GM23338 (cell line): ENCODE data around the gene FBRSL1.

ENCODE experiments used
- CREB1 ChIP-seq: fragments of 250-450 bp; sonication (Bioruptor Pico); IDR thresholded peaks from 2 replicates; pipeline ENCODE4 v1.5.0; 2020; ENCODE audit warnings: low read depth, mild to moderate bottlenecking, moderate library complexity
- EZH2 ChIP-seq: fragments of 200-600 bp; sonication (generic); IDR thresholded peaks from one replicate; pipeline ENCODE4 v1.8.0; 2017; ENCODE audit warnings: antibody characterized with exemption, mild to moderate bottlenecking, low read depth; ENCODE audit not compliant: unreplicated experiment
- EZH2phosphoT487 ChIP-seq: fragments of 200-600 bp; sonication (generic); IDR thresholded peaks from one replicate; pipeline ENCODE4 v1.8.1; 2018; ENCODE audit warnings: antibody characterized with exemption; ENCODE audit not compliant: unreplicated experiment
- JUNB ChIP-seq: IDR thresholded peaks from one replicate; pipeline ENCODE4 v1.6.1; 2016; ENCODE audit warnings: antibody characterized with exemption; ENCODE audit not compliant: unreplicated experiment
- NANOG ChIP-seq: IDR thresholded peaks from 2 replicates; pipeline ENCODE4 v1.6.1; 2016; ENCODE audit warnings: antibody characterized with exemption, borderline replicate concordance
- POLR2AphosphoS5 ChIP-seq: IDR thresholded peaks from 2 replicates; pipeline ENCODE4 v1.6.1; 2016; ENCODE audit warnings: antibody characterized with exemption, low read depth
- STAT1 ChIP-seq: IDR thresholded peaks from one replicate; pipeline ENCODE4 v1.6.1; 2016; ENCODE audit warnings: antibody characterized with exemption; ENCODE audit not compliant: unreplicated experiment
- ZNF114 ChIP-seq: fragments of 250-450 bp; sonication (Bioruptor Pico); IDR thresholded peaks from 2 replicates; pipeline ENCODE4 v1.5.0; 2020; ENCODE audit warnings: mild to moderate bottlenecking, moderate library complexity
- ZNF331 ChIP-seq: fragments of 250-450 bp; sonication (Bioruptor Pico); IDR thresholded peaks from 2 replicates; pipeline ENCODE4 v1.5.0; 2020; ENCODE audit warnings: low read depth, mild to moderate bottlenecking, moderate library complexity
- TF ChIP-seq, protein P1 (sequence below), 2 experiments: fragments of 200-600 bp in 1 of 2; sonication (generic) in 1 of 2; conservative IDR thresholded peaks; 2 replicates each; pipeline versions ENCODE4 v1.5.1 to v1.6.1; 2016 to 2017; ENCODE audit warnings: antibody characterized with exemption in 2 of 2, low read depth in 2 of 2, mild to moderate bottlenecking in 2 of 2, moderate library complexity in 1 of 2
- TF ChIP-seq, protein P2 (sequence below): IDR thresholded peaks from one replicate; pipeline ENCODE4 v1.6.1; 2018; ENCODE audit warnings: antibody characterized with exemption; ENCODE audit not compliant: unreplicated experiment
- TF ChIP-seq, protein P3 (sequence below): IDR thresholded peaks from 2 replicates; pipeline ENCODE4 v1.6.1; 2016; ENCODE audit warnings: antibody characterized with exemption

DNA sequence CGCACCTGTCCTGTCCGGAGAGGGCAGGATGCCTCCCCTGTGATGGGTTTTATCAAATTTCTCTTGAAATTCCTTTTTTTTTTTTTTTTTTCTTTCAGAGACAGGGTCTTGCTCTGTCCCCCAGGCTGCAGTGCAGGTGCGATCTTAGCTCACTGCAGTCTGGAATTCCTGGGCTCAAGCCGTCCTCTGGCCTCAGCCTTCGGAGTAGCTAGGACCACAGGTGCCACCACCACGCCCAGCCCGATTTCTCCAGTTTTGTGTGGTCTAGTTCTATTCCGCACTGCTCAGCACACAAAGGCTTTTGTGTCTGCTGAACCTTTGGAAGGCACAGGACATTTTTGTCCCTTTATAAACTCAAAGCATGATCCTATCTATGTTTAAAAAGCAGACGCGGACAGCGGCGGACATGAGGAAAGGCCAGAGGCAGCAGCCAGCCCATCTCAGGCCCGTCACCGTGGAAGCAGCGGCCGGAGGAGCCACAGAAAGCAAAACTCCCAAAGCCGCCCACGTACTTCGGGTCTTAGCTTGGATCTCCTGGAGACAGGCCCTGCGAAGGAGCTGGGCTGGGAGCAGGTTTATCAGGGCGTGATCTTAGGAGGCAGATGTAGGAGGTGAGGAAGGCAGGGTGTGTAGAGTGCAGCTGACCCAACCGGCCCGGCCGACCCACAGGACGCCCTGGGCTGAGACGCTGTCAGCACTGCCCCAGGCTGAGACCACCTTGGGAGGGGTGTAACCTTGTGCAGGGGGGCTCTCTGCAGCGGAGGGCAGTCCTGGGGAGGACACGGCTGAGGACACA, 30.9 kb upstream of the FBRSL1 start:
- TF ChIP-seq, protein P1, sequence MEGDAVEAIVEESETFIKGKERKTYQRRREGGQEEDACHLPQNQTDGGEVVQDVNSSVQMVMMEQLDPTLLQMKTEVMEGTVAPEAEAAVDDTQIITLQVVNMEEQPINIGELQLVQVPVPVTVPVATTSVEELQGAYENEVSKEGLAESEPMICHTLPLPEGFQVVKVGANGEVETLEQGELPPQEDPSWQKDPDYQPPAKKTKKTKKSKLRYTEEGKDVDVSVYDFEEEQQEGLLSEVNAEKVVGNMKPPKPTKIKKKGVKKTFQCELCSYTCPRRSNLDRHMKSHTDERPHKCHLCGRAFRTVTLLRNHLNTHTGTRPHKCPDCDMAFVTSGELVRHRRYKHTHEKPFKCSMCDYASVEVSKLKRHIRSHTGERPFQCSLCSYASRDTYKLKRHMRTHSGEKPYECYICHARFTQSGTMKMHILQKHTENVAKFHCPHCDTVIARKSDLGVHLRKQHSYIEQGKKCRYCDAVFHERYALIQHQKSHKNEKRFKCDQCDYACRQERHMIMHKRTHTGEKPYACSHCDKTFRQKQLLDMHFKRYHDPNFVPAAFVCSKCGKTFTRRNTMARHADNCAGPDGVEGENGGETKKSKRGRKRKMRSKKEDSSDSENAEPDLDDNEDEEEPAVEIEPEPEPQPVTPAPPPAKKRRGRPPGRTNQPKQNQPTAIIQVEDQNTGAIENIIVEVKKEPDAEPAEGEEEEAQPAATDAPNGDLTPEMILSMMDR (conservative IDR thresholded peaks at IDR 0.05; ENCODE audit: low read depth in 2 of 2): no peak
- TF ChIP-seq POLR2AphosphoS5 (no peak), EZH2 (no peak), EZH2phosphoT487 (no peak), JUNB (no peak), CREB1 (no peak), NANOG (no peak), ZNF331 (CRISPR knock-in tag) (no peak), ZNF114 (CRISPR knock-in tag) (no peak), STAT1 (no peak)
- TF ChIP-seq, protein P2, sequence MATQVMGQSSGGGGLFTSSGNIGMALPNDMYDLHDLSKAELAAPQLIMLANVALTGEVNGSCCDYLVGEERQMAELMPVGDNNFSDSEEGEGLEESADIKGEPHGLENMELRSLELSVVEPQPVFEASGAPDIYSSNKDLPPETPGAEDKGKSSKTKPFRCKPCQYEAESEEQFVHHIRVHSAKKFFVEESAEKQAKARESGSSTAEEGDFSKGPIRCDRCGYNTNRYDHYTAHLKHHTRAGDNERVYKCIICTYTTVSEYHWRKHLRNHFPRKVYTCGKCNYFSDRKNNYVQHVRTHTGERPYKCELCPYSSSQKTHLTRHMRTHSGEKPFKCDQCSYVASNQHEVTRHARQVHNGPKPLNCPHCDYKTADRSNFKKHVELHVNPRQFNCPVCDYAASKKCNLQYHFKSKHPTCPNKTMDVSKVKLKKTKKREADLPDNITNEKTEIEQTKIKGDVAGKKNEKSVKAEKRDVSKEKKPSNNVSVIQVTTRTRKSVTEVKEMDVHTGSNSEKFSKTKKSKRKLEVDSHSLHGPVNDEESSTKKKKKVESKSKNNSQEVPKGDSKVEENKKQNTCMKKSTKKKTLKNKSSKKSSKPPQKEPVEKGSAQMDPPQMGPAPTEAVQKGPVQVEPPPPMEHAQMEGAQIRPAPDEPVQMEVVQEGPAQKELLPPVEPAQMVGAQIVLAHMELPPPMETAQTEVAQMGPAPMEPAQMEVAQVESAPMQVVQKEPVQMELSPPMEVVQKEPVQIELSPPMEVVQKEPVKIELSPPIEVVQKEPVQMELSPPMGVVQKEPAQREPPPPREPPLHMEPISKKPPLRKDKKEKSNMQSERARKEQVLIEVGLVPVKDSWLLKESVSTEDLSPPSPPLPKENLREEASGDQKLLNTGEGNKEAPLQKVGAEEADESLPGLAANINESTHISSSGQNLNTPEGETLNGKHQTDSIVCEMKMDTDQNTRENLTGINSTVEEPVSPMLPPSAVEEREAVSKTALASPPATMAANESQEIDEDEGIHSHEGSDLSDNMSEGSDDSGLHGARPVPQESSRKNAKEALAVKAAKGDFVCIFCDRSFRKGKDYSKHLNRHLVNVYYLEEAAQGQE: no peak
- TF ChIP-seq, protein P3, sequence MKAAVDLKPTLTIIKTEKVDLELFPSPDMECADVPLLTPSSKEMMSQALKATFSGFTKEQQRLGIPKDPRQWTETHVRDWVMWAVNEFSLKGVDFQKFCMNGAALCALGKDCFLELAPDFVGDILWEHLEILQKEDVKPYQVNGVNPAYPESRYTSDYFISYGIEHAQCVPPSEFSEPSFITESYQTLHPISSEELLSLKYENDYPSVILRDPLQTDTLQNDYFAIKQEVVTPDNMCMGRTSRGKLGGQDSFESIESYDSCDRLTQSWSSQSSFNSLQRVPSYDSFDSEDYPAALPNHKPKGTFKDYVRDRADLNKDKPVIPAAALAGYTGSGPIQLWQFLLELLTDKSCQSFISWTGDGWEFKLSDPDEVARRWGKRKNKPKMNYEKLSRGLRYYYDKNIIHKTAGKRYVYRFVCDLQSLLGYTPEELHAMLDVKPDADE: no peak
